Stimulated activated CD4-positive, alpha-beta T cell treated with anti-CD3 and anti-CD28 coated beads, Interleukin-2, amount 100 ng/mL, for 48 hours (primary cell): ENCODE measurements around the gene PLBD2.

ENCODE experiments used
- DNase-seq, 2 donors: peaks; one replicate each; pipeline ENCODE4 v3.0.0-alpha.2; 2020

PLBD2 gene

DNA sequence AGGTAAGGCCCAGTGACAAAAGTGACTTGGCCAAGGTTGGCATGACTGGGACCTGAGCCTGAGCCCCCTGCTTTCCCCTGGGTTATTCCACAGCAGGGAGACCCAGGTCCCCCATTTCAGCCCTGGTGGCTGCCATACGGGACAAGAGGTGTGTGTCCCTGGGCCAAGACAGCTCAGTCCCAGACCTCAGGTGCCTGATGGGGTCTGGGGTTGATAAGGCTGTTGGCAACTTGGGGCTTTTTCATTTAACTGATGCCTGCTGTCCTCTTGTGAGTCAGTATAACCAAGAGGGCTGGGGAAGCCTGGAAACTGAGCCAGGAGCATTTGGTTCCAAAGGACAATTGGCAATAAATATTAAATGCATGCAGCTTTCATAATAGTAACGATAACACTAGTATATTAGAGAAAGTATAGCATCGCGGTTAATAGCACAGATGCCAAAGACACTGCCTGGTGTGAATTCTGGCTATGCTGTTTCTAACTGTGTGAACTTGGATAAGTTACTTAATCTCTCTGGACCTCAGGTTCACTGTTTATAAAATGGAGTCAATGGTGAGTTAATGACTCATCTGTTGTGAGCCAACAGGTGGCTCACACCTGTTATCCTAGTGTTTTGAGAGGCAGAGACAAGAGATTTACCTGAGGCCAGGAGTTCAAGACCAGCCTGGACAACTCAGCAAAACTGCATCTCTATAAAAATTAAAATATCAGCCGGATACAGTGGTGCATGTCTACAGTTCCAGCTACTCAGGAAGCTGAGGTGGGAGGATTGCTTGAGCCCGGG, 64.7 kb downstream of the PLBD2 start:
- no peak for DNase-seq

DNA sequence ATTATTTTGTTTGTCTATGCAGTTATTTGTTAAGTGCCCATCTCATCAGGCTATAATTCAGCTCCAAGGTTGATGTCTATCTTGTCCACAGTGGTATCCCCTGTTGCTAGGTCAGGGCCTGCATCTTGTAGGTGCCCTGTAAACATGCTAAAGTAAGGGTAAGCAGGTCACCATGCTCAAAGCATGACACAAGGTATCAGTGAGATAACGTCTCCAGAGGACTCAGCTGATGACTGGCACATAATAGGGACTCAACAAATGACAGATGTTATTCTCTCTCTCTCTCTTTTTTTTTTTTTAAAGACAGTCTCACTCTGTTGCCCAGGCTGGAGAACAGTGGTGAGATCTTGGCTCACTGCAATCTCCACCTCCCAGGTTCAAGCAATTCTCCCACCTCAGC, 66.1 kb downstream of the PLBD2 start:
- DNase-seq = no peak

GRCh38 chr12:113424915-113425823, 66.8 kb downstream of the PLBD2 start:
- DNase-seq = peak; percentile 59 to 63

GRCh38 chr12:113425960-113426453, 67.6 kb downstream of the PLBD2 start:
- DNase-seq = no peak

GRCh38 chr12:113427882-113428281, 69.5 kb downstream of the PLBD2 start:
- no peak for DNase-seq

DNA sequence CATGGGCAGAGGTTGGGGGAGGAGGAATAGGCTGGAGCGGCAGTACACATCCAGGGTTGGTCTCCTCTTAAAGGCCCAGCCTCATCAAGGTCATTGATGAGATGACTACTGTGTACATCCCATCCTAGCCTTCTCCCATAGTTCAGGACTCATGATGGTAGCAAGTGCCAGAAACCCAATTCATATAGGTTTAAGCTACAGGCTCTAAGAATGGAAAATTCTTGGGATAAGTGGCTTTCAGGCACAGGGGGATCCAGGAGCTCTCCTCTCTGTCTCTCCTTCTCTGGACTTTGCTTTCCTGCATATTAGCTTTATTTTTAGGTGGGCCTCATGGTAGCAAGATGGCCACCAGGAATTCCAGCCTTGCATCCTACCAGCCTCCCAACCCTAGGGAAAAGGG, 70.1 kb downstream of the PLBD2 start:
- DNase-seq = no peak

DNA sequence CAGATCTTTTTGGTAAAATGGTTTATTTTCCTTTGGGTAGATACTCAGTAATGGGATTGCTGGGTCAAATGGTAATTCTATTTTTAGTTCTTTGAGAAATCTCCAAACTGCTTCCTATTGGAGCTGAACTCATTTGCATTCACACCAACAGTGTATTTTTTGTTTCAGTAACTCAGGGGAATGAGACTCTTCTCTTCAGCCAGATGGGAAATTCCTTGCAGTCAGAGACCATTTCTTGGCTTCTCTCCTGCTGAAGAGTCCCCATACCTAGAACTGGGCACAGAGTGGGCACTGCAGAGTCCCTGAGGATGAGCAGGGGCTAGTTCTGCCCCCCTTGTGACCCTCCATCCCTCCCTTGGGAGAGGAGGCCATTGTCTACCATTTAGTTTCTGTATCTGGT, 74.6 kb downstream of the PLBD2 start:
- DNase-seq = no peak

DNA sequence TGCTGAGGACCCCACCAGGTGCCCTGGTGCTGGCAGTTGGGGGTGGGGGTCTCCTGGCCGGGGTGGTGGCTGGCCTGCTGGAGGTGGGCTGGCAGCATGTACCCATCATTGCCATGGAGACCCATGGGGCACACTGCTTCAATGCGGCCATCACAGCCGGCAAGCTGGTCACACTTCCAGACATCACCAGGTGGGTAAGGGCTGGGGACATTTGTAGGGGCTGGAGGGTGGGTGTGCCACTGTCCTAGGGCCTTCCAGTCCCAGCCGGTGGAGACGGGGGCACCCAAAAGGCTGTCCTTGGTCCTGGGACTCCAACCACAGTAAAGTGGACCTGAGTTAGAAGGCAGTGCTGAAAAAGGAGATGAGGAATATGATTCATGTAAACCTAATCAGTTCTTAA, 77.0 kb downstream of the PLBD2 start:
- DNase-seq = no peak

GRCh38 chr12:113436586-113436985, 78.2 kb downstream of the PLBD2 start:
- no peak for DNase-seq

DNA sequence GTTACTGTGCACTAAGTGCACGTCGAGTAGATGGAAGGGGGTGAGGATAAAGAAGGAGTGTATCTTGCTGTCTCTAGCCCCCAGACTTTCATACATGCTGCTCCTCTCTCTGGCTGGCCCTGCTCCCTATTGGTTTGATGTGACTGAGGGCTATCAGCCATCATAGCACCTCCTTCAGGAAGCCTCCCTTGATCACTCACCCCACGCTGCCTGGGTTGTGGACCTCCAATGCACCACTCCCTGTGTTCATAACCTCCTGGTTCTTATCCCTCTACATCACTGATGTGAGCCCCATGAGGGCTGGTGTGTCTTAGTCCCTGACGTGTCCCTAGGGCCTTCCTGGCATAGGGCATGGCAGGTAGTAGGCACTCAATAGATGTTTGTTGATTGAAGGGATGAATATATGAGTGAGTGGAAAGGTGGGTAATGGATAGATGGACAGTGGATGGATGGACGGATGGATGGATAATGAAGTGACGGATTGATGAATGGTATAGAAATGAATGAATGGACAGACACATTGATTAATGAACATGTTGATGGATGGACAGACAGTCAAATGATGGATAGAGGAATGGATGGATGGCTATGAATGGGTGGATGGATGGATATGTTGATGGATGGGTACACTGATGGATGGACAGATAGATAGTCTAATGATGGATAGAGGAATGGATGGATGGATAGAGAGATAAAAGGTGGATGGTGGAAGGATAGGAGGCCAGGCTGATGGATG, 78.8 kb downstream of the PLBD2 start:
- DNase-seq = no peak

DNA sequence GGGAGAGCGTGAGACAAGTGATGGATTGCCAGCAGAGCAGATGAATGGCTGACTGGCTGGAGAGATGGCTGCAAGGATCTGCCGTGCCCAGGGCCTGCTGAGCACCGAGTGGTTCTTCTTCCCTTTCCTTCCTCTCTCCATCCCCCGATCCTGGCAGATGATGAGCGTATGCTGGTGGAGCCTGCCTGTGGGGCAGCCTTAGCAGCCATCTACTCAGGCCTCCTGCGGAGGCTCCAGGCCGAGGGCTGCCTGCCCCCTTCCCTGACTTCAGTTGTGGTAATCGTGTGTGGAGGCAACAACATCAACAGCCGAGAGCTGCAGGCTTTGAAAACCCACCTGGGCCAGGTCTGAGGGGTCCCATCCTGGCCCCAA, 79.3 kb downstream of the PLBD2 start:
- no peak for DNase-seq

- DNase-seq = no peak
These were observed 80.3 kb downstream of the PLBD2 start for GRCh38 chr12:113438523-113439300.

GRCh38 chr12:113439301-113439597, 80.9 kb downstream of the PLBD2 start:
- no peak for DNase-seq

DNA sequence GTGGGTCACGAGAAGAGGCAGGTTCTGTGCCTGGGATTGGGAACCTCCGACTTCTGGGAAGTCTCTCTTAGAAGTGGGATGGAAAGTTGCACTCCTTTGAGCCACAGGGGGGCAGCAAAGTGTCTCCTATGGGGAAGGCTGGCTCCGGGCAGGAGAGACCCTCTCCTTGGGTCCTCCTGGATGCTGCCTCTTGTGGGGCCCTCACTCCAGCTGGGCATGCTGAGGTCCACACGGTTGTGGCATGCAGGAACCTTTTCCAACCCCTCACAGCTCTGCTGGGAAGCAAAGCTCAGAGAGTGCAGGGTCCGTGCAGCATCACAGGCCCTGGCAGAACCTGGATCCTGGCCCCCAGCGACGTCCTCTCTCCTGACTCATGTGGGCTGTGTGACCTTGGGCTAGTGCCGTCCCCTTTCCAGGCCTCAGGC, 81.2 kb downstream of the PLBD2 start:
- no peak for DNase-seq

DNA sequence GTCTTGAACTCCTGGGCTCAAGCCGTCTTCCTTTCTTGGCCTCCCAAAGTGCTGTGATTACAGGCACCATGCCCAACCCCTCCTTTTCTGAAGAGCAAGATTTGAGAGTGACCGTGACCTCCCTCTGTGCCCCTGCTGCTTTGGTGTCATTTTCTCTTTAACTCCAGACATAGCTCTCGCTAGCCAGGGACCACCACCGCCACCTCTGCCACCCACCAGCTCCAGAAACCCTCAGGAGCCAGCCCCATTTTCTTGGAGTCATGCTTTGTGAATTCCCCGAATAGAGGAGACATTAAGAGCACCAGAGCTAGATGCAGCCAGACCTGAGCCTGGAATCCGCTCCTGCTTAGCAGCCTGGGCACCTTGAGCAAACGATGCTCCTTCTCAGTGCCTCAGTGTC, 81.9 kb downstream of the PLBD2 start:
- no peak for DNase-seq
